MM.1S (cell line): ENCODE data around the gene PSME3IP1.

ENCODE experiments used
- DNase-seq: peaks from one replicate; pipeline ENCODE4 v3.0.0-alpha.2; 2015
- H2AFZ ChIP-seq: fragments of 300-600 bp; sonication (generic); 2 replicates; pipeline ENCODE4 v1.6.0; 2016; ENCODE audit warnings: antibody characterized with exemption, low read length
- H3F3A ChIP-seq: fragments of 300-600 bp; sonication (generic); 2 replicates; pipeline ENCODE4 v1.6.1; 2016; ENCODE audit warnings: mild to moderate bottlenecking, antibody characterized with exemption, low read length, moderate library complexity, mixed read lengths; ENCODE audit not compliant: insufficient read depth
- H3K27ac ChIP-seq: fragments of 300-600 bp; sonication (generic); 2 replicates; pipeline ENCODE4 v1.5.1; 2016; ENCODE audit warnings: mild to moderate bottlenecking, low read length
- H3K27me3 ChIP-seq: fragments of 300-600 bp; sonication (generic); replicated peaks from 2 replicates; pipeline ENCODE4 v1.6.0; 2016; ENCODE audit warnings: low read length; ENCODE audit not compliant: insufficient read depth
- H3K36me3 ChIP-seq: fragments of 300-600 bp; sonication (generic); replicated peaks from 2 replicates; pipeline ENCODE4 v1.6.1; 2016; ENCODE audit warnings: mild to moderate bottlenecking, low read length, mixed read lengths; ENCODE audit not compliant: insufficient read depth
- H3K4me1 ChIP-seq: fragments of 300-600 bp; sonication (generic); 2 replicates; pipeline ENCODE4 v1.6.1; 2016; ENCODE audit warnings: low read length, mixed read lengths
- H3K4me2 ChIP-seq: fragments of 300-600 bp; sonication (generic); 2 replicates; pipeline ENCODE4 v1.6.0; 2016; ENCODE audit warnings: low read depth, low read length
- H3K4me3 ChIP-seq: fragments of 300-600 bp; sonication (generic); 2 replicates; pipeline ENCODE4 v1.5.1; 2016; ENCODE audit warnings: low read length, mixed read lengths
- H3K79me2 ChIP-seq: fragments of 300-600 bp; sonication (generic); 2 replicates; pipeline ENCODE4 v1.6.1; 2016; ENCODE audit warnings: mixed run types, low read length, mixed read lengths
- H3K9ac ChIP-seq: fragments of 300-600 bp; sonication (generic); 2 replicates; pipeline ENCODE4 v1.6.1; 2016; ENCODE audit warnings: low read length, mixed read lengths
- H3K9me2 ChIP-seq: fragments of 300-600 bp; sonication (generic); replicated peaks from 2 replicates; pipeline ENCODE4 v1.6.1; 2016; ENCODE audit warnings: mild to moderate bottlenecking, low read length, mixed read lengths; ENCODE audit not compliant: insufficient read depth
- H3K9me3 ChIP-seq: fragments of 300-600 bp; sonication (generic); replicated peaks from 2 replicates; pipeline ENCODE4 v1.6.1; 2016; ENCODE audit warnings: mild to moderate bottlenecking, low read length, mixed read lengths; ENCODE audit not compliant: insufficient read depth
- H4K20me1 ChIP-seq: fragments of 300-600 bp; sonication (generic); 2 replicates; pipeline ENCODE4 v1.6.1; 2016; ENCODE audit warnings: mild to moderate bottlenecking, low read length, moderate library complexity, mixed read lengths; ENCODE audit not compliant: insufficient read depth
- CTCF ChIP-seq: fragments of 300-600 bp; sonication (generic); IDR thresholded peaks from 2 replicates; pipeline ENCODE4 v1.5.1; 2016; ENCODE audit warnings: antibody characterized with exemption, low read length, mixed read lengths
- EZH2 ChIP-seq: fragments of 300-600 bp; sonication (generic); optimal IDR thresholded peaks from 2 replicates; pipeline ENCODE3; 2017; ENCODE audit warnings: low read depth, mild to moderate bottlenecking, antibody characterized with exemption, low read length, mixed read lengths
- EZH2phosphoT487 ChIP-seq: fragments of 300-600 bp; sonication (generic); IDR thresholded peaks from 2 replicates; pipeline ENCODE4 v1.6.1; 2018; ENCODE audit warnings: antibody characterized with exemption, low read length

The PSME3IP1 gene

GRCh38 chr16:57226701-57227621, 41.1 kb upstream of the PSME3IP1 start:
- no peaks in the 10 kb centered on the region for H3K4me1 ChIP-seq
- no peaks in the 10 kb centered on the region for H4K20me1 ChIP-seq
- H3K4me3 ChIP-seq: no peak overlapping the region
- H3K79me2 ChIP-seq: no peaks in the 10 kb centered on the region
- H2AFZ ChIP-seq: no peak overlapping the region
- no peak overlapping the region for H3K4me2 ChIP-seq
- H3K27ac ChIP-seq: no peak overlapping the region
- H3K27me3 ChIP-seq: no peaks in the 10 kb centered on the region
- no peak for TF ChIP-seq EZH2
- TF ChIP-seq CTCF: no peak
- TF ChIP-seq EZH2phosphoT487: no peak
- H3F3A ChIP-seq: no peaks in the 10 kb centered on the region
- no peaks in the 10 kb centered on the region for H3K9me2 ChIP-seq
- H3K9ac ChIP-seq: no peak overlapping the region
- no peaks in the 10 kb centered on the region for H3K9me3 ChIP-seq
- no peak for DNase-seq
- peaks cover 9% of the 10 kb centered on the region; the same call in 1 of the 2 replicates for H3K36me3 ChIP-seq

GRCh38 chr16:57225978-57226377, 40.1 kb upstream of the PSME3IP1 start:
- no peak overlapping the region for H3K9ac ChIP-seq
- no peaks in the 10 kb centered on the region for H3F3A ChIP-seq
- H3K9me3 ChIP-seq: no peaks in the 10 kb centered on the region
- no peaks in the 10 kb centered on the region for H4K20me1 ChIP-seq
- no peaks in the 10 kb centered on the region for H3K9me2 ChIP-seq
- no peak for DNase-seq
- no peak overlapping the region for H3K4me2 ChIP-seq
- no peak overlapping the region for H3K27ac ChIP-seq
- H3K79me2 ChIP-seq: no peaks in the 10 kb centered on the region
- no peak for TF ChIP-seq EZH2phosphoT487
- TF ChIP-seq CTCF: no peak
- no peak for TF ChIP-seq EZH2
- no peaks in the 10 kb centered on the region for H3K27me3 ChIP-seq
- H3K36me3 ChIP-seq: 0 out of 2 replicates have a peak, but pooled peaks cover 1% of the 10 kb centered on the region
- no peaks in the 10 kb centered on the region for H3K4me1 ChIP-seq
- H3K4me3 ChIP-seq: no peak overlapping the region
- H2AFZ ChIP-seq: no peak overlapping the region

DNA sequence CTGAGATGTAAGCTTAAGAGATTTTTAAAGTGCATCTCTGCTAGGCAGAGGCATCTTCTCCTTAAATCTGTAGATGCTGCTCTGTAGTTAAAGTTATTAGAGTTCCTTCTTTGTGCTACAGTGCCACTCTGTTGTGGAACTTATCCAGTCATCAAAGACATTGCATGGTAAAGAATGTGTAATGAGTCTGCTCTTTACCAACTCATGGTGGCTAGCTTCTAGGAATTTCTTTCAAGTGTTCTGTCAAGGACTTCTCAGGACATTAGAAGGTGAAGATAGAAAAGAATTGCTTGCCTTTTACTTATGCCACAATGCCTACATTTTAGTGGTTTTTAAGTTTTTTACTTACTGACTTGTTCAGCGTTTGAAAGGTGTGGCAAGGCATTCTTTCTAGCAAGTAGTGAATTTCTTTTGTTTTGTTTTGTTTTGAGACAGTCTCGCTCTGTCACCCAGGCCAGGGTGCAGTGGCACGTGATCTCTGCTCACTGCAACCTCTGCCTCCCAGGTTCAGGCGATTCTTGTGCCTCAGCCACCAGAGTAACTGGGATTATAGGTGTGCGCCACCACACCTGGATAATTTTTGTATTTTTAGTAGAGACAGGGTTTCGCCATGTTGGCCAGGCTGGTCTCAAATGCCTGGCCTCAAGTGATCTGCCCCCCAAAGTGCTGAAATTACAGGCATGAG, 39.0 kb upstream of the PSME3IP1 start:
- Histone ChIP-seq H3K4me2 (no peak overlapping the region), H3K9me3 (no peaks in the 10 kb centered on the region), H3K36me3 (no peaks in the 10 kb centered on the region), H3F3A (no peaks in the 10 kb centered on the region), H2AFZ (no peak overlapping the region), H3K27ac (no peak overlapping the region), H4K20me1 (no peaks in the 10 kb centered on the region), H3K4me3 (no peak overlapping the region), H3K9me2 (no peaks in the 10 kb centered on the region), H3K27me3 (no peaks in the 10 kb centered on the region), H3K79me2 (no peaks in the 10 kb centered on the region), H3K9ac (no peak overlapping the region), H3K4me1 (no peaks in the 10 kb centered on the region)
- DNase-seq: no peak
- TF ChIP-seq EZH2phosphoT487: no peak
- no peak for TF ChIP-seq EZH2
- no peak for TF ChIP-seq CTCF
